ENCODE data around the gene CHST13. TPM values are rescaled to one million over a fixed set of nuclear protein-coding genes. Genes with fewer than 3 reads are reported as not detected.

CHST13 gene
- total and polyA plus RNA-seq, 2 of the 4 experiments (the other 2 are of a cell fraction): not detected

DNA sequence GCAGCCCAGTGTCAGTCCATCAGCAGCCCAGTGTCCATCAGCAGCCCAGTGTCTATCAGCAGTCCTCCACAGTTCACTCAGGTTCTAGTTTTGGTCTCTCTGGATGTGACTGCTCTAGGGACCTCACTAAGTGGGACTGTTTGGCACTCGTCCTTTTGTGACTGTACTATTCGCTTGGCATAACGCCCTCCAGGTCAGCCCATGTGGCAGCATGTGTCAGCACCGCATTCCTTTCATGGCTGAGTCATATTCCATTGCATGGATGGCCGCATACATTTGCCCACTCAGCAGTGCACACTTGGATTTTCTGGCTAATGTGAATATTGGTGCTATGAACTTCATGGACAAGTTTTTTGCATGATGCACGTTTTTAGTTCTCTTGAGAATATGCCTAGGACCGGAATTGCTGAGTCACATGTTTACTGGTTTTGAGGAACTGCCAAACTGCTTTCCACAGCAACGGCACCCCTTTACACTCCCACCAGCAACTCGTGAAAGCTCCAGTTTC lies 16.4 kb downstream of the CHST13 start:
- intact Hi-C loops (cut with micrococcal nuclease): no loop called here
- TF ChIP-seq, protein P1, sequence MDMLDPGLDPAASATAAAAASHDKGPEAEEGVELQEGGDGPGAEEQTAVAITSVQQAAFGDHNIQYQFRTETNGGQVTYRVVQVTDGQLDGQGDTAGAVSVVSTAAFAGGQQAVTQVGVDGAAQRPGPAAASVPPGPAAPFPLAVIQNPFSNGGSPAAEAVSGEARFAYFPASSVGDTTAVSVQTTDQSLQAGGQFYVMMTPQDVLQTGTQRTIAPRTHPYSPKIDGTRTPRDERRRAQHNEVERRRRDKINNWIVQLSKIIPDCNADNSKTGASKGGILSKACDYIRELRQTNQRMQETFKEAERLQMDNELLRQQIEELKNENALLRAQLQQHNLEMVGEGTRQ (IDR thresholded peaks at IDR 0.05; ENCODE audit: low read depth, low read length): peak; percentile 54; the same call in 1 of the 2 replicates
- TF ChIP-seq NFE2L2 (IDR thresholded peaks at IDR 0.05; ENCODE audit: low read depth, low read length) (peak; percentile 97), MAZ (IDR thresholded peaks at IDR 0.05; ENCODE audit: borderline replicate concordance, low read depth, low read length) (no peak; the same call in 1 of the 2 replicates), POLR2A (IDR thresholded peaks at IDR 0.05; ENCODE audit: low read depth, low read length) (no peak), FOS (IDR thresholded peaks at IDR 0.05; ENCODE audit: low read depth, low read length) (peak; percentile 81), CHD1 (IDR thresholded peaks at IDR 0.05; ENCODE audit: low read depth, low read length) (no peak), MXI1 (IDR thresholded peaks at IDR 0.05; ENCODE audit: borderline replicate concordance, low read depth, low read length) (peak; percentile 37; the same call in 1 of the 2 replicates), RFX5 (IDR thresholded peaks at IDR 0.05; ENCODE audit: low read depth, low read length) (no peak), MAFK (IDR thresholded peaks at IDR 0.05; ENCODE audit: low read depth, low read length) (peak; percentile 98), SMC3 (IDR thresholded peaks at IDR 0.05; ENCODE audit: low read depth, low read length) (no peak), CEBPB (IDR thresholded peaks at IDR 0.05; ENCODE audit: low read depth, low read length) (peak; percentile 70), BHLHE40 (IDR thresholded peaks at IDR 0.05; ENCODE audit: low read depth, low read length) (peak; percentile 78), RAD21 (IDR thresholded peaks at IDR 0.05; ENCODE audit: low read length) (no peak), RCOR1 (IDR thresholded peaks at IDR 0.05; ENCODE audit: insufficient replicate concordance, low read length) (peak; percentile 77)
- TF ChIP-seq, protein P2, sequence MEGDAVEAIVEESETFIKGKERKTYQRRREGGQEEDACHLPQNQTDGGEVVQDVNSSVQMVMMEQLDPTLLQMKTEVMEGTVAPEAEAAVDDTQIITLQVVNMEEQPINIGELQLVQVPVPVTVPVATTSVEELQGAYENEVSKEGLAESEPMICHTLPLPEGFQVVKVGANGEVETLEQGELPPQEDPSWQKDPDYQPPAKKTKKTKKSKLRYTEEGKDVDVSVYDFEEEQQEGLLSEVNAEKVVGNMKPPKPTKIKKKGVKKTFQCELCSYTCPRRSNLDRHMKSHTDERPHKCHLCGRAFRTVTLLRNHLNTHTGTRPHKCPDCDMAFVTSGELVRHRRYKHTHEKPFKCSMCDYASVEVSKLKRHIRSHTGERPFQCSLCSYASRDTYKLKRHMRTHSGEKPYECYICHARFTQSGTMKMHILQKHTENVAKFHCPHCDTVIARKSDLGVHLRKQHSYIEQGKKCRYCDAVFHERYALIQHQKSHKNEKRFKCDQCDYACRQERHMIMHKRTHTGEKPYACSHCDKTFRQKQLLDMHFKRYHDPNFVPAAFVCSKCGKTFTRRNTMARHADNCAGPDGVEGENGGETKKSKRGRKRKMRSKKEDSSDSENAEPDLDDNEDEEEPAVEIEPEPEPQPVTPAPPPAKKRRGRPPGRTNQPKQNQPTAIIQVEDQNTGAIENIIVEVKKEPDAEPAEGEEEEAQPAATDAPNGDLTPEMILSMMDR (conservative IDR thresholded peaks at IDR 0.05; ENCODE audit: low read depth, low read length): no peak
- TF ChIP-seq, protein P3, sequence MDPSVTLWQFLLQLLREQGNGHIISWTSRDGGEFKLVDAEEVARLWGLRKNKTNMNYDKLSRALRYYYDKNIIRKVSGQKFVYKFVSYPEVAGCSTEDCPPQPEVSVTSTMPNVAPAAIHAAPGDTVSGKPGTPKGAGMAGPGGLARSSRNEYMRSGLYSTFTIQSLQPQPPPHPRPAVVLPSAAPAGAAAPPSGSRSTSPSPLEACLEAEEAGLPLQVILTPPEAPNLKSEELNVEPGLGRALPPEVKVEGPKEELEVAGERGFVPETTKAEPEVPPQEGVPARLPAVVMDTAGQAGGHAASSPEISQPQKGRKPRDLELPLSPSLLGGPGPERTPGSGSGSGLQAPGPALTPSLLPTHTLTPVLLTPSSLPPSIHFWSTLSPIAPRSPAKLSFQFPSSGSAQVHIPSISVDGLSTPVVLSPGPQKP (IDR thresholded peaks at IDR 0.05; ENCODE audit: borderline replicate concordance, low read depth, low read length): no peak
- no peaks in the 10 kb centered on the region for H3K79me1 ChIP-seq (ENCODE audit: low read depth in 1 of 2, low read length in 2 of 2)
- H2BK120ac ChIP-seq (ENCODE audit: low read depth, low read length): peak overlapping the region; percentile 47
- no TSS peak for BruUV-seq (replicated peaks)
- dilution Hi-C loops (cut with HindIII; ENCODE audit: low sequenced_read_pairs, unreplicated experiment): no loop called here
- no peak overlapping the region; the same call in 1 of the 2 replicates for H4K91ac ChIP-seq (ENCODE audit: insufficient read depth, low read depth, low read length)
- DNase-seq: peak; percentile 93
- H3K27ac ChIP-seq (ENCODE audit: insufficient read depth, low read length): no peak overlapping the region
- H3K36me3 ChIP-seq (ENCODE audit: control insufficient read depth, insufficient read depth, low read length): no peaks in the 10 kb centered on the region
- ChIA-PET CTCF (no interaction called here), POLR2A (ENCODE audit: unreplicated experiment) (no interaction called here)
- no peak overlapping the region for H3K56ac ChIP-seq (ENCODE audit: extremely low read depth, insufficient read depth, low read length)
- H2AK9ac ChIP-seq (replicated peaks; ENCODE audit: low read depth, low read length, poor library complexity): peak overlapping the region; percentile 58
- H2BK20ac ChIP-seq (ENCODE audit: low read depth, low read length): no peak overlapping the region; the same call in 1 of the 2 replicates
- no peak overlapping the region for H4K5ac ChIP-seq (ENCODE audit: low read depth, low read length)
- in situ Hi-C loops (cut with MboI; ENCODE audit: low sequenced_read_pairs): no loop called here
- H3K14ac ChIP-seq (replicated peaks; ENCODE audit: low read depth, low read length): no peak overlapping the region
- no peak overlapping the region for H2BK15ac ChIP-seq (ENCODE audit: low read depth, low read length)
- no peaks in the 10 kb centered on the region for H4K20me1 ChIP-seq (ENCODE audit: insufficient read depth, low read length)
- no peak overlapping the region for H2BK5ac ChIP-seq (ENCODE audit: low read depth, low read length, poor library complexity, severe bottlenecking)
- H2AK5ac ChIP-seq (ENCODE audit: low read depth, low read length): peak overlapping the region; percentile 30; the same call in 1 of the 2 replicates
- no peak overlapping the region for H3K23ac ChIP-seq (ENCODE audit: low read depth, low read length)
- H3K27me3 ChIP-seq (ENCODE audit: control insufficient read depth, insufficient read depth, low read length): peaks cover 38% of the 10 kb centered on the region
- no peak overlapping the region for H3K9ac ChIP-seq (ENCODE audit: low read depth, low read length)
- ATAC-seq (ENCODE audit: low read depth): peak; percentile 89
- H3K9me3 ChIP-seq (ENCODE audit: control insufficient read depth, insufficient read depth, low read length): no peaks in the 10 kb centered on the region; the same call in 1 of the 2 replicates
- H3K9me1 ChIP-seq (ENCODE audit: insufficient read depth, low read length): peaks cover 12% of the 10 kb centered on the region
- peaks cover 6% of the 10 kb centered on the region for H3K4me1 ChIP-seq (ENCODE audit: control insufficient read depth, insufficient read depth, low read length)
- H3K4me3 ChIP-seq (ENCODE audit: insufficient read depth, low read depth, low read length): no peak overlapping the region
- H3K4ac ChIP-seq (ENCODE audit: low read depth, low read length): peak overlapping the region; percentile 71
- peak overlapping the region; percentile 68 for H2AFZ ChIP-seq (replicated peaks; ENCODE audit: low read length, poor library complexity)
- WGBS, 2 experiments (ENCODE audit: extremely low coverage in 2 of 2, insufficient read length in 1 of 2): 0% methylated on average over 4 of the region's 9 CpGs; no CpG with 5 or more reads in 1 of the 2 experiments
- H4K8ac ChIP-seq (ENCODE audit: low read depth in 2 of 2, low read length in 2 of 2): no peak overlapping the region
- no peak overlapping the region for H3K18ac ChIP-seq (ENCODE audit: low read depth, low read length)
- H3K4me2 ChIP-seq (ENCODE audit: low read depth, low read length): no peak overlapping the region
